GM21786 (cell line): ENCODE results near the gene ADI1.

ENCODE experiments used
- ATAC-seq: cut with Tn5 transposase; IDR thresholded peaks from one replicate; pipeline ENCODE4 v1.9.1; 2021; ENCODE audit not compliant: unreplicated experiment

Gene ADI1

GRCh38 chr2:3481736-3482362 is 37.5 kb downstream of the ADI1 start:
- no peak for ATAC-seq

- ATAC-seq: no peak
These were observed 38.3 kb downstream of the ADI1 start for GRCh38 chr2:3481011-3481400.

- no peak for ATAC-seq
These were observed 38.9 kb downstream of the ADI1 start for GRCh38 chr2:3480352-3481010.

GRCh38 chr2:3479430-3480320 is 39.7 kb downstream of the ADI1 start:
- no peak for ATAC-seq

GRCh38 chr2:3478846-3479385 is 40.4 kb downstream of the ADI1 start:
- no peak for ATAC-seq

- no peak for ATAC-seq
These were observed 42.4 kb downstream of the ADI1 start for GRCh38 chr2:3476985-3477327.

- ATAC-seq: no peak
These were observed 42.9 kb downstream of the ADI1 start for GRCh38 chr2:3476321-3476984.

GRCh38 chr2:3475771-3476170 is 43.6 kb downstream of the ADI1 start:
- ATAC-seq: no peak

- no peak for ATAC-seq
These were observed 46.4 kb downstream of the ADI1 start for GRCh38 chr2:3472966-3473365.

- no peak for ATAC-seq
These were observed 47.0 kb downstream of the ADI1 start for GRCh38 chr2:3472296-3472695.

- ATAC-seq: no peak
These were observed 48.2 kb downstream of the ADI1 start for GRCh38 chr2:3470856-3471737.

GRCh38 chr2:3470166-3470651 is 49.1 kb downstream of the ADI1 start:
- no peak for ATAC-seq

GRCh38 chr2:3469486-3469885 is 49.8 kb downstream of the ADI1 start:
- no peak for ATAC-seq

GRCh38 chr2:3468296-3468988 is 50.9 kb downstream of the ADI1 start:
- ATAC-seq: no peak

GRCh38 chr2:3467654-3468053 is 51.7 kb downstream of the ADI1 start:
- no peak for ATAC-seq

- no peak for ATAC-seq
These were observed 52.4 kb downstream of the ADI1 start for GRCh38 chr2:3466966-3467365.

GRCh38 chr2:3466482-3466863 is 52.9 kb downstream of the ADI1 start:
- ATAC-seq: no peak

GRCh38 chr2:3465844-3466481 is 53.4 kb downstream of the ADI1 start:
- no peak for ATAC-seq

GRCh38 chr2:3465328-3465727 is 54.0 kb downstream of the ADI1 start:
- ATAC-seq: no peak
